Transverse colon (tissue), 4 donors: ENCODE results near the gene AKR1C4. TPM values are rescaled to one million over a fixed set of nuclear protein-coding genes. Genes with fewer than 3 reads are reported as not detected.

Experiments used
- DNase-seq: peaks from one replicate; pipeline ENCODE4 v3.0.0-alpha.2; 2019
- H3K27ac ChIP-seq, 4 donors: fragments of 200-600 bp; sonication (generic); 2 replicates each; pipeline ENCODE4 v1.5.1; 2016 to 2018; ENCODE audit warnings: inconsistent platforms in 4 of 4
- H3K27me3 ChIP-seq: fragments of 200-600 bp; sonication (generic); 2 replicates; pipeline ENCODE4 v1.5.1; 2017; ENCODE audit warnings: inconsistent platforms
- H3K36me3 ChIP-seq, 4 donors: fragments of 200-600 bp; sonication (generic); 2 replicates each; pipeline ENCODE4 v1.5.1; 2017 to 2019; ENCODE audit warnings: inconsistent platforms in 4 of 4
- H3K4me1 ChIP-seq, 4 donors: fragments of 200-600 bp; sonication (generic); 2 replicates each; pipeline ENCODE4 v1.5.1; 2017 to 2020; ENCODE audit warnings: inconsistent platforms in 4 of 4
- H3K4me3 ChIP-seq, 4 donors: fragments of 200-600 bp; sonication (generic); 1 replicate in 1 of 4; 2 replicates in 3 of 4; pipeline versions ENCODE4 v1.5.1 to v1.6.1; 2017 to 2019; ENCODE audit warnings: inconsistent platforms in 4 of 4
- H3K9me3 ChIP-seq, 2 donors: fragments of 200-600 bp; sonication (generic); 2 replicates each; pipeline ENCODE4 v1.5.1; 2017 to 2019; ENCODE audit warnings: inconsistent platforms in 2 of 2
- CTCF ChIP-seq, 5 experiments: fragments of 200-600 bp in 3 of 5; fragments of 450-650 bp in 2 of 5; sonication (generic) in 3 of 5; IDR thresholded peaks; 1 replicate in 2 of 5; 2 replicates in 3 of 5; pipeline ENCODE4 v1.5.1; 2016 to 2017; ENCODE audit warnings: antibody characterized with exemption in 5 of 5, inconsistent platforms in 3 of 5, mild to moderate bottlenecking in 2 of 5, moderate library complexity in 1 of 5
- EP300 ChIP-seq: sonication (generic); formaldehyde crosslinking; IDR thresholded peaks from one replicate; pipeline ENCODE4 v1.6.1; 2017; ENCODE audit warnings: antibody characterized with exemption, low read depth
- POLR2A ChIP-seq: fragments of 450-650 bp; IDR thresholded peaks from one replicate; pipeline ENCODE4 v1.6.1; 2016; ENCODE audit warnings: antibody characterized with exemption, mild to moderate bottlenecking, moderate library complexity
- POLR2AphosphoS5 ChIP-seq, 3 donors: sonication (generic); formaldehyde crosslinking; IDR thresholded peaks; one replicate each; pipeline ENCODE4 v1.6.1; 2016; ENCODE audit warnings: antibody characterized with exemption in 3 of 3
- WGBS, 2 donors: methylation state at CpG; one replicate each; pipeline ENCODE4 v1.1.5; 2018; ENCODE audit warnings: low coverage in 1 of 2; 5-methylcytosine and 5-hydroxymethylcytosine counted together
- in situ Hi-C, 4 donors: fragments of 200-750 bp; cut with MboI; loops; one replicate each; pipeline versions ENCODE4 v1.15.0 to v1.15.1; 2017; ENCODE audit warnings: low sequenced_read_pairs in 3 of 4, low pct_ligation_motif_present in 1 of 4, low pct_unique_long_range_greater_than_20kb in 1 of 4
- intact Hi-C: fragments of 100-400 bp; cut with DNase I; formaldehyde crosslinking; loops from one replicate; pipeline ENCODE4 v1.15.1; 2023; ENCODE audit warnings: low total_unique reads
- total RNA-seq, 4 donors: library from RNA; depleted of rRNA; stranded (reverse); fragments of >200 nt; gene quantifications; one replicate each; pipeline ENCODE4 v1.1.0, GENCODE V29; 2016

The AKR1C4 gene
- total RNA-seq, 4 donors from 2014 or later: not detected

- Histone ChIP-seq H3K27ac (no peak overlapping the region), H3K9me3 (no peaks in the 10 kb centered on the region), H3K36me3 (no peaks in the 10 kb centered on the region), H3K4me1 (no peaks in the 10 kb centered on the region), H3K4me3 (no peak overlapping the region), H3K27me3 (no peaks in the 10 kb centered on the region)
- DNase-seq: no peak
- TF ChIP-seq CTCF (IDR thresholded peaks at IDR 0.05) (no peak), POLR2AphosphoS5 (IDR thresholded peaks at IDR 0.05) (no peak)
- intact Hi-C loops: loop anchor here (2.0 kb wide), 1 partner anchor 59 kb away; no protein-coding TSS in a partner anchor
- 59 to 71% methylated on average over 2 of the region's 2 CpGs for WGBS, 2 donors
- in situ Hi-C loops: no loop called here
These were observed 12.7 kb upstream of the AKR1C4 start for GRCh38 chr10:5183923-5184322.

- H3K9me3 ChIP-seq: no peaks in the 10 kb centered on the region
- no peak within 1 kb of the TSS for H3K27ac ChIP-seq
- intact Hi-C loops (loop anchor here (2.0 kb wide), 1 partner anchor 60 kb away; no protein-coding TSS in a partner anchor), in situ Hi-C loops (no loop called here)
- no peak within 1 kb of the TSS for H3K4me3 ChIP-seq
- no peak for DNase-seq
- H3K36me3 ChIP-seq: no peaks in the 10 kb centered on the region
- no peaks in the 10 kb centered on the region for H3K27me3 ChIP-seq
- 78 to 81% methylated on average over 4 to 5 of the region's 5 CpGs for WGBS, 2 donors
- H3K4me1 ChIP-seq: no peaks in the 10 kb centered on the region
- TF ChIP-seq CTCF (IDR thresholded peaks at IDR 0.05): no peak
- TF ChIP-seq POLR2A: no peak
- TF ChIP-seq POLR2AphosphoS5 (IDR thresholded peaks at IDR 0.05): no peak
- TF ChIP-seq EP300: no peak
These were observed 11.5 kb upstream of the AKR1C4 start, which contains the start of gene AKR1C8 for GRCh38 chr10:5184987-5185775. Gene AKR1C8, minus strand, starts transcription at chr10:5185150. Its CDS starts 46 bp downstream, at chr10:5185104.

GRCh38 chr10:5187867-5188266, 8.8 kb upstream of the AKR1C4 start:
- H3K27me3 ChIP-seq: no peaks in the 10 kb centered on the region

GRCh38 chr10:5188358-5188757, 8.3 kb upstream of the AKR1C4 start:
- in situ Hi-C loops: no loop called here
- Histone ChIP-seq H3K27ac (no peak overlapping the region), H3K4me3 (no peak overlapping the region), H3K9me3 (no peaks in the 10 kb centered on the region), H3K36me3 (no peaks in the 10 kb centered on the region), H3K27me3 (no peaks in the 10 kb centered on the region), H3K4me1 (no peaks in the 10 kb centered on the region)
- DNase-seq: no peak
- TF ChIP-seq EP300: no peak
- no peak for TF ChIP-seq POLR2A
- no peak for TF ChIP-seq CTCF (IDR thresholded peaks at IDR 0.05)
- no peak for TF ChIP-seq POLR2AphosphoS5 (IDR thresholded peaks at IDR 0.05)
- WGBS, 2 donors: 64 to 69% methylated on average over 2 of the region's 2 CpGs
- intact Hi-C loops: no loop called here

More at GRCh38 chr10:5187867-5188266, 8.8 kb upstream of the AKR1C4 start:
- Histone ChIP-seq H3K4me3 (no peak overlapping the region), H3K36me3 (no peaks in the 10 kb centered on the region), H3K4me1 (no peaks in the 10 kb centered on the region), H3K27ac (no peak overlapping the region), H3K9me3 (no peaks in the 10 kb centered on the region)
- in situ Hi-C loops: no loop called here
- intact Hi-C loops: no loop called here
- WGBS, 2 donors: 63 to 78% methylated on average over 5 of the region's 5 CpGs
- no peak for TF ChIP-seq EP300
- TF ChIP-seq POLR2A: no peak
- no peak for TF ChIP-seq CTCF (IDR thresholded peaks at IDR 0.05)
- TF ChIP-seq POLR2AphosphoS5 (IDR thresholded peaks at IDR 0.05): no peak
- DNase-seq: no peak
